Activated CD8-positive, alpha-beta T cell treated with anti-CD3 and anti-CD28 coated beads for 36 hours (primary cell): ENCODE measurements around the gene SUOX. TPM values are rescaled to one million over a fixed set of nuclear protein-coding genes. Genes with fewer than 3 reads are reported as not detected.
"Not testable (repeated sequence)": the region's sequence is repeated elsewhere in the genome, so short reads cannot be mapped to it uniquely, and the experiment has no call there.

Experiments used
- ATAC-seq: fragments of 200-7000 bp; cut with Tn5 transposase; one replicate; pipeline ENCODE4 v1.10.0; 2021; ENCODE audit warnings: mild to moderate bottlenecking, moderate library complexity
- CTCF ChIA-PET: fragments of 350-600 bp; sonication (Branson Sonifier 250); formaldehyde crosslinking; loops from one replicate; lab custom pipeline; 2021; ENCODE audit warnings: antibody characterized with exemption; lab: Charles Lee
- POLR2A ChIA-PET: fragments of 350-600 bp; sonication (Branson Sonifier 250); formaldehyde crosslinking; loops from one replicate; lab custom pipeline; 2021; ENCODE audit warnings: antibody characterized with exemption; lab: Charles Lee
- DNase-seq: peaks from one replicate; pipeline ENCODE4 v3.0.0-alpha.2; 2020
- H3K27ac Mint-ChIP-seq: one replicate; pipeline ENCODE4 v1.8.0; 2021; ENCODE audit warnings: mild to moderate bottlenecking, mixed read lengths
- H3K27me3 Mint-ChIP-seq: one replicate; pipeline ENCODE4 v1.8.0; 2021; ENCODE audit warnings: mixed read lengths
- H3K36me3 Mint-ChIP-seq: one replicate; pipeline ENCODE4 v1.8.0; 2021; ENCODE audit warnings: low read depth, mixed read lengths
- H3K4me1 Mint-ChIP-seq: one replicate; pipeline ENCODE4 v1.8.0; 2021; ENCODE audit warnings: low read depth, mixed read lengths
- H3K4me3 Mint-ChIP-seq: one replicate; pipeline ENCODE4 v1.8.0; 2021; ENCODE audit warnings: mild to moderate bottlenecking, moderate library complexity, mixed read lengths
- H3K9me3 Mint-ChIP-seq: one replicate; pipeline ENCODE4 v1.8.0; 2021; ENCODE audit warnings: mixed read lengths
- intact Hi-C: fragments of 100-400 bp; cut with micrococcal nuclease; formaldehyde crosslinking; loops from one replicate; pipeline ENCODE4 v1.10.0; 2022
- total RNA-seq, 2 experiments: library from RNA; stranded (reverse); gene quantifications; one replicate each; pipeline ENCODE4 v1.2.3, GENCODE V29; 2021
- TF ChIP-seq, protein P1 (sequence below): fragments of 200-600 bp; IDR thresholded peaks from one replicate; pipeline ENCODE4 v1.8.0; 2022; ENCODE audit warnings: antibody characterized with exemption, mild to moderate bottlenecking

Gene SUOX
- total RNA-seq, 2 experiments from 2014 or later = 4.6 to 6.2 TPM

DNA sequence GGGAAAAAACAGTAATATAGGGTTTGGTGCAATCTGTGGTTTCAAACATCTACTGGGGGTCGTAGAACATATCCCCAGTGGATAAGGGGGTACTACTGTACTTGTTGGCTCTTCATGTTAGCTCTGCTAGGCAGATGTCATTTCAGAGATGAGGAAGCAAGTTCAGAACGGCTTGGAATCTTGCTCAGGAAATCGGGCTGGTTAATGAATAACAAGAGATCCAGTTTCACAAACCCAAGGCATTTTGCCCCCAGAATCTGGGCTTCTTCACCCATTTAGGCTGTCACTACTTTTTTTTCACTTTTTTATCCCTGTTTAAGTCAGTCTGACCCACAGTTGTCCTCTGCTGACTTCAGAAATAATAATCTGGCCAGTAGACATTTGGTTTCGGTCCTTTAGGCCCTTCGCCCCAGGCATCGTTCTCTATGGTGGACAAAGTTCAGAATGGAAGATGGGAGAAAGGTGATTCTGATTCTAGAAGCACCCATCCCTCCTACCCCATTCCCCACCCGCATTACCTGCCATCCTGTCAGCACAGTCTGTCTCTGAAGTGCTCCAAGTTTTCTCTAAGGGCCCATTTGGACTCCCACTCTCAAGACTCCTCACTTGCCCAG, 4.5 kb downstream of the SUOX start:
- no peaks in the 10 kb centered on the region for H3K9me3 Mint-ChIP-seq
- H3K4me1 Mint-ChIP-seq = peaks cover 18% of the 10 kb centered on the region
- ATAC-seq = no peak
- peaks cover 10% of the 10 kb centered on the region for H3K27me3 Mint-ChIP-seq
- intact Hi-C loops = no loop called here
- POLR2A ChIA-PET = interaction anchor here (0.7 kb wide), 1 partner anchor 104 kb away, joined by 3 read pairs; no protein-coding TSS in a partner anchor
- TF ChIP-seq, protein P1, sequence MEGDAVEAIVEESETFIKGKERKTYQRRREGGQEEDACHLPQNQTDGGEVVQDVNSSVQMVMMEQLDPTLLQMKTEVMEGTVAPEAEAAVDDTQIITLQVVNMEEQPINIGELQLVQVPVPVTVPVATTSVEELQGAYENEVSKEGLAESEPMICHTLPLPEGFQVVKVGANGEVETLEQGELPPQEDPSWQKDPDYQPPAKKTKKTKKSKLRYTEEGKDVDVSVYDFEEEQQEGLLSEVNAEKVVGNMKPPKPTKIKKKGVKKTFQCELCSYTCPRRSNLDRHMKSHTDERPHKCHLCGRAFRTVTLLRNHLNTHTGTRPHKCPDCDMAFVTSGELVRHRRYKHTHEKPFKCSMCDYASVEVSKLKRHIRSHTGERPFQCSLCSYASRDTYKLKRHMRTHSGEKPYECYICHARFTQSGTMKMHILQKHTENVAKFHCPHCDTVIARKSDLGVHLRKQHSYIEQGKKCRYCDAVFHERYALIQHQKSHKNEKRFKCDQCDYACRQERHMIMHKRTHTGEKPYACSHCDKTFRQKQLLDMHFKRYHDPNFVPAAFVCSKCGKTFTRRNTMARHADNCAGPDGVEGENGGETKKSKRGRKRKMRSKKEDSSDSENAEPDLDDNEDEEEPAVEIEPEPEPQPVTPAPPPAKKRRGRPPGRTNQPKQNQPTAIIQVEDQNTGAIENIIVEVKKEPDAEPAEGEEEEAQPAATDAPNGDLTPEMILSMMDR = no peak
- H3K27ac Mint-ChIP-seq = no peak overlapping the region
- CTCF ChIA-PET = no interaction called here
- peaks cover 4% of the 10 kb centered on the region for H3K36me3 Mint-ChIP-seq
- H3K4me3 Mint-ChIP-seq = no peak overlapping the region
- DNase-seq = no peak

DNA sequence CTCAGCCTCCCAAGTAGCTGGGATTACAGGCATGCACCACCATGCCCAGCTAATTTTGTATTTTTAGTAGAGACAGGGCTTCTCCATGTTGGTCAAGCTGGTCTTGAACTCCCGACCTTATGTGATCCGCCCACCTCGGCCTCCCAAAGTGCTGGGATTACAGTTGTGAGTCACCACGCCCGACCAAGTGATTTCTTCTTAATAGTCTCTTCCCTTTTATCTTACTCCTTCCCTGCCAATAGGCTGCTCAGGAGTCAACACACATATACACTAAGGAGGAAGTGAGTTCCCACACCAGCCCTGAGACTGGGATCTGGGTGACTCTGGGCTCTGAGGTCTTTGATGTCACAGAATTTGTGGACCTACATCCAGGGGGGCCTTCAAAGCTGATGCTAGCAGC, 6.3 kb downstream of the SUOX start:
- DNase-seq, POLR2A ChIA-PET, intact Hi-C loops, H3K36me3 Mint-ChIP-seq, H3K27me3 Mint-ChIP-seq, H3K4me3 Mint-ChIP-seq, H3K27ac Mint-ChIP-seq, ATAC-seq, H3K9me3 Mint-ChIP-seq: not testable (repeated sequence)
- CTCF ChIA-PET = interaction anchor here (1.1 kb wide), 1 partner anchor 26 kb away, joined by 4 read pairs; no protein-coding TSS in a partner anchor
- peaks cover 19% of the 10 kb centered on the region for H3K4me1 Mint-ChIP-seq

DNA sequence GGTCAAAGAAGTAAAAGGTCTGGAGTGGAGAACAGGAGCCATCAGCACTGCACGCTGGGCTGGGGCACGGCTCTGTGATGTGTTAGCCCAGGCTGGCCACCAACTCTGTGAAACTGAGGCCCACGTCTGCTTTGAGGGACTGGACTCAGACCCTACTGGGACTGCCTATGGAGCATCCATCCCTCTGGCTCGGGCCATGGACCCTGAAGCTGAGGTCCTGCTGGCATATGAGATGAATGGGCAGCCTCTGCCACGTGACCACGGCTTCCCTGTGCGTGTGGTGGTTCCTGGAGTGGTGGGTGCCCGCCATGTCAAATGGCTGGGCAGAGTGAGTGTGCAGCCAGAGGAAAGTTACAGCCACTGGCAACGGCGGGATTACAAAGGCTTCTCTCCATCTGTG, 7.1 kb downstream of the SUOX start:
- TF ChIP-seq, protein P1 = no peak
- DNase-seq (no peak), ATAC-seq (no peak)
- no peak overlapping the region for H3K4me3 Mint-ChIP-seq
- H3K27ac Mint-ChIP-seq = no peak overlapping the region
- intact Hi-C loops = no loop called here
- POLR2A ChIA-PET = no interaction called here
- no peaks in the 10 kb centered on the region for H3K9me3 Mint-ChIP-seq
- H3K36me3 Mint-ChIP-seq = peaks cover 3% of the 10 kb centered on the region
- H3K27me3 Mint-ChIP-seq = no peaks in the 10 kb centered on the region
- H3K4me1 Mint-ChIP-seq = peaks cover 21% of the 10 kb centered on the region
- CTCF ChIA-PET = interaction anchor here (1.1 to 11.7 kb wide), 2 partner anchors 7 to 25 kb away, joined by 4 to 81 read pairs; partner anchors contain the start of gene SUOX

DNA sequence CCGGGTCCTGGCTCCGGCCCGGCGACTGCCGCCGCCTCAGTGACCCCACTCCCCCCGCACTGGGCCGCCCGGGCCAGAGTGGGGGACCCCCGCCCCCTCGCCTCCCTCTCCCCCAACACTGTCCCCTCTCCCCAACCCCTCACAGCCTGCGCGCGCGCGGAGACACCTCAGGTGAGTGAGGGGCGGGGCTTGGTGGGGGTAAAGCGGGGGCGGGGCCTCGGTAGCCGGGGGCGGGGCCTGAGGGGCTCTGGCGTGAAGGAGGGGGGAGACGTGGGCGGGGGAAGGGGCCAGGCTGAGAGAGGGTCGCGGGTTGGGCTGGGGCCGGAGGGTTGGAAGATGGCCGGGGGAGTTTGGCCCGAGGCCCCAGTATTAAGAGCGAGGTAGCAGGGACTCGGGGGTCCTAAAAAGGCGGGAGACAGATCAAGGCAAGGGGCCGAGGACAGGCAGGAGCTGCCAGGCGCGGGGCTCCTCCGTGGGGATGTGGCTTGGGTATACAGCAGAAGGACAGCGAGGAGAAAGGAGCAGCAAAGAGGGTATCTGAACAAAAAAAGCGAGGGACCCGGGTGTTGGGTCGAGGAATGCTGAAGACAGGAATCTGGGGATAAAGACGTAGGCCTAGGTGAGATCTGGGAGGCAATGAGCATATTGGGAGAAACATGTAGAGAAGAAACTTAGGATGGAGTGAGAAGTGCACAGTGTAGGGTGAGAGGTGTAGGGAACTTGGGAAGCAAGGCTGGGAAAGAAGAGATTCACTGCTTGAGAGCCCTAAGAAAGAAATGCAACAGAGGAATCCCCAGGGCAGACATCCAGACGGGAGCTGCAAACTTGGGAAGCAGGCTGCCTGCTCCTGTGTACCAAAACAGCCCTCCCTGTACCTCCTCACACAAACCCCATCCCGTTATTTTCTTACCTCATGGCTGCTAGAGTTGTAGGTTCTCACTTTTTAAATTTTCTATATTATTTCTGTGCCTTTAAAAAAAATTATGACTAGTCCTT, 10.8 kb downstream of the SUOX start:
- intact Hi-C loops = no loop called here
- POLR2A ChIA-PET = interaction anchor here (0.7 to 1.8 kb wide), 4 partner anchors 11 to 32 kb away, joined by 3 to 13 read pairs (median 4); partner anchors contain the start of gene SUOX

DNA sequence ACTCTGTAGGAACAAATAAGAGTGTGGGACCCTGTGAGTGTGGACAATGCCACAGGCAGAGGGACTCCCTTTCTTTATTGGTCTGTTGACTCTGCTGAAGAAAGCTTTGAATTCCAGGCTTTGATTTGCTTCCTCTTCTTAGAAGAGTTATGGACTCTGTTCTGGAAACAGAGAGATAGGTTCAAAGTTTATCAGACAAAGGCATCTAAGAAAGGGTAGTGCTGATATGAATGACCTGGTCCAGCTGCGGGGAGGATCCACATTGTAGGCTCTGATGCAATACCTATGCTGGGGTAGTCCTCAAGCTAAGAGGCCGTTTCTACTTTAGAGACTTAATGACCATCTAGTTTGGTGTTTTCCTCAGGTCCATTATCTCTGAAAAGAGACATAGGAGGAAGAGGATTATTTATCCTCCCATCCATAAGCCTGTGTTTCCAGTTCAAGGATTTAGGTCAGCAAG, 13.1 kb downstream of the SUOX start:
- TF ChIP-seq, protein P1 = no peak
- Mint-ChIP-seq H3K4me1 (peaks cover 45% of the 10 kb centered on the region), H3K27me3 (no peaks in the 10 kb centered on the region), H3K27ac (no peak overlapping the region), H3K4me3 (no peak overlapping the region), H3K36me3 (no peaks in the 10 kb centered on the region), H3K9me3 (no peaks in the 10 kb centered on the region)
- ChIA-PET CTCF (interaction anchor here (0.9 to 11.7 kb wide), 5 partner anchors 9 to 271 kb away, joined by 3 to 81 read pairs (median 3); partner anchors contain the start of gene SUOX), POLR2A (interaction anchor here (1.6 to 3.1 kb wide), 2 partner anchors 8 to 11 kb away, joined by 4 to 15 read pairs; partner anchors contain the start of gene IKZF4)
- no peak for DNase-seq
- intact Hi-C loops = no loop called here
- no peak for ATAC-seq

More for the DNA sequence above, 10.8 kb downstream of the SUOX start:
- Mint-ChIP-seq H3K9me3 (no peaks in the 10 kb centered on the region), H3K4me1 (peaks cover 41% of the 10 kb centered on the region), H3K27me3 (no peaks in the 10 kb centered on the region), H3K36me3 (no peaks in the 10 kb centered on the region), H3K4me3 (peak overlapping the region; percentile 85), H3K27ac (peak overlapping the region; percentile 89)
- DNase-seq = peak; percentile 68
- TF ChIP-seq, protein P1 = no peak
- peak; percentile 84 for ATAC-seq
- CTCF ChIA-PET = interaction anchor here (1.0 to 11.7 kb wide), 5 partner anchors 10 to 269 kb away, joined by 3 to 81 read pairs (median 6); partner anchors contain the start of gene SUOX
